Measurements from ENCODE around the gene DLST.

DLST gene

GRCh38 chr14:74949859-74950573, 68.3 kb downstream of the DLST start:
- in situ Hi-C loops (cut with MboI; ENCODE audit: low sequenced_read_pairs) = loop anchor here (25.0 kb wide), 1 partner anchor 362 kb away; no protein-coding TSS in a partner anchor

GRCh38 chr14:74950795-74951442, 69.2 kb downstream of the DLST start:
- in situ Hi-C loops (cut with MboI; ENCODE audit: low sequenced_read_pairs) = no loop called here

DNA sequence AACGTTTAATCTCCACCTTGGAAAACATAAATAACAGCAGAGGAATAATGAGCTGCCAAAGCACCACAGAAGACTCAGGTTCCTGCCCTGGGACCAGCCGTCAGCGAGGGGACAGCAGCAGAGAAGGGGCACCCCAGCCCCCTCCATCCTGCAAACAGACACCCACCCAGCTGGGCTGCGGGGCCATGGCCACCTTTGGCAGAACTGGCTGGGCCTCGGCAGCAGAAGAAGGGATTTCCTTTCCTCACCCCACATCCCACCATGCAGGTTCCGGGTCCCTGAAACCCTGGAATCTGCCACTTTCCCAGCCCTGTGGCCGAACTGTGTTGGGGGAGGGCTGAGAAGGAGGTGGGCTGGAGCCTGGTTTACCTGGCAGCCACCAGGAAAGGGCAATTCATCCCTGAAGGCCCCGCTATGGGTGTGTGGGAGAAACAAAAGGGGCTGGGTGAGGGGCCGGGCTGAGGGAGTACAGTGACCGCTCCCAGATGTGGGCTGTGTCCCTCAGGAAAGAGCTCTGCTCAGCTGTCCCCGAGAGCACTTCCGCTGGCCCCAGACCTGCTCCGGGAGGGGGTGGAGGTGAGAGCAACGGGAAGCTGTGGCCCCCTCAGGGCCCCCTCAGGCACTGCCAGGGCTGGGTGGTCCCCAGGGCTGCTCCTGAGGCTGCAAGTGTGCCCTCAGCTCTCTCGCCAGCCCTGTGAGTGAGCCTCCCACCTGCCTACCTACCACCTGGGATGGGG, 69.9 kb downstream of the DLST start:
- in situ Hi-C loops (cut with MboI; ENCODE audit: low sequenced_read_pairs) = no loop called here

GRCh38 chr14:74952180-74952665, 70.5 kb downstream of the DLST start:
- in situ Hi-C loops (cut with MboI; ENCODE audit: low sequenced_read_pairs) = no loop called here

DNA sequence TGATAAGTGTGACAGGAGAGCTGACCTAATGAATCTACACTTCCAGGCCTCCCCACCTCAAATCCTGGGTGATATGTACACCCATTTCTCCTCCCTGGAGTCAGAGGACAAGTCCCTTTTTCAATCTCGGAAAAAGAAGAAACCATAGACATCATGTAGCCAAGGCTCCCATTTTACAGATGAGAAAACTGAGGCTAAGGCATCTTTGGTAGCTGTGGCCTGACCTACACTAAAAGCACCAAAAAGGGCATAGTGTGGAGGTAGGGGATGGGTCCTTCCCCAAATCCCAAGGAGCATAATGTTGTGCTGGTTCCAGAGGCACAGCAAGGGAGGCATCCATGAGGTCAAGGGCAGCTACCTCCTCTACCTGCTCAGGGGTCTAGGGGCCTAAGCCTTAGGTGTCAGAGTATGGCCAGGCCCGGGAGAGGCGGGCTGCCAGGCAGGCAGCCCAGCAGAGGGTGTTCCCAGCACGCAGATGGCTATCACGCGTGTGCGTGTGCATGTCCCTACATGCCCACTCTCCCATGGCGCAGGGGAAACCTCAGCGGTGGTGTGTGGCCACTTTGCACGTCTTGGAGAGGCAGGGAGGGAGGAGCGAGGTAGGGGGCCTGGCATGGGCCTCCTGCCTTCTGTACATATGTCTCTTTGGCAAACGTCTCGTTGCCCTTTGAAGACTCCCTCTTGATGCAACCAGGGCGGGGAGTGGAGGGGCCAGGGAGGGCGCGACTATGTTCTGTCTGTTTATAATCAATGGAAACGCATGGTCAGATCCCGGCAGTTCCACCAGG, 71.2 kb downstream of the DLST start:
- in situ Hi-C loops (cut with MboI; ENCODE audit: low sequenced_read_pairs) = no loop called here
